Measurements from ENCODE around the gene MAOB. TPM values are rescaled to one million over a fixed set of nuclear protein-coding genes. Genes with fewer than 3 reads are reported as not detected.

MAOB gene
- total and polyA plus RNA-seq, 8 donors, result 3.1 to 15.1 (median 6.0) TPM

GRCh38 chrX:43850629-43851028 lies 31.6 kb downstream of the MAOB start:
- WGBS, 2 donors, result 64 to 73% methylated on average over 2 of the region's 2 CpGs
- ATAC-seq (no peak), DNase-seq (no peak), FAIRE-seq (peak; percentile 41)
- intact Hi-C loops (cut with DNase I), result no loop called here
- Histone ChIP-seq H3K4me3 (no peak overlapping the region), H3K36me3 (no peaks in the 10 kb centered on the region), H3K4me1 (no peaks in the 10 kb centered on the region), H3K27ac (no peak overlapping the region), H3K27me3 (peaks cover 0 to 8% (median 0%) of the 10 kb centered on the region in 4 donors), H3K9me3 (no peaks in the 10 kb centered on the region)
- no peak for TF ChIP-seq CTCF (IDR thresholded peaks at IDR 0.05)

GRCh38 chrX:43849173-43849572 lies 33.1 kb downstream of the MAOB start:
- H3K4me1 ChIP-seq, result no peaks in the 10 kb centered on the region
- H3K9me3 ChIP-seq, result no peaks in the 10 kb centered on the region
- no peak for FAIRE-seq
- no peak overlapping the region for H3K27ac ChIP-seq
- no peak overlapping the region for H3K4me3 ChIP-seq
- no peak for ATAC-seq
- H3K36me3 ChIP-seq, result no peaks in the 10 kb centered on the region
- H3K27me3 ChIP-seq, result peaks cover 0 to 14% (median 0%) of the 10 kb centered on the region in 4 donors
- no peak for TF ChIP-seq CTCF (IDR thresholded peaks at IDR 0.05)
- WGBS, 2 donors, result 38 to 53% methylated on average over 6 of the region's 6 CpGs
- intact Hi-C loops (cut with DNase I), result no loop called here
- no peak for DNase-seq

- ATAC-seq, result no peak
- FAIRE-seq, result peak; percentile 86
- WGBS, 2 donors, result 90 to 93% methylated on average over 2 of the region's 2 CpGs
- Histone ChIP-seq H3K9me3 (no peaks in the 10 kb centered on the region), H3K4me1 (no peaks in the 10 kb centered on the region), H3K4me3 (no peak overlapping the region), H3K27ac (no peak overlapping the region), H3K36me3 (no peaks in the 10 kb centered on the region), H3K27me3 (peaks cover 0 to 17% (median 0%) of the 10 kb centered on the region in 4 donors)
- intact Hi-C loops (cut with DNase I), result no loop called here
- DNase-seq, result no peak
- no peak for TF ChIP-seq CTCF (IDR thresholded peaks at IDR 0.05)
Measured at GRCh38 chrX:43847352-43847751, 34.9 kb downstream of the MAOB start.

GRCh38 chrX:43846558-43846957 lies 35.7 kb downstream of the MAOB start:
- H3K27ac ChIP-seq, result no peak overlapping the region
- peak; percentile 43 for FAIRE-seq
- intact Hi-C loops (cut with DNase I), result no loop called here

More at GRCh38 chrX:43846558-43846957, 35.7 kb downstream of the MAOB start:
- no peaks in the 10 kb centered on the region for H3K36me3 ChIP-seq
- H3K9me3 ChIP-seq, result no peaks in the 10 kb centered on the region
- H3K4me1 ChIP-seq, result no peaks in the 10 kb centered on the region
- H3K4me3 ChIP-seq, result no peak overlapping the region
- no peak for TF ChIP-seq CTCF (IDR thresholded peaks at IDR 0.05)
- DNase-seq (no peak), ATAC-seq (no peak)
- H3K27me3 ChIP-seq, result peaks cover 0 to 17% (median 2%) of the 10 kb centered on the region in 4 donors
